Activated naive CD8-positive, alpha-beta T cell treated with anti-CD3 and anti-CD28 coated beads, Interleukin-2, amount 50 U/mL, for 16 hours (primary cell): ENCODE measurements around the gene SHOC1.
"Not testable (repeated sequence)": the region's sequence is repeated elsewhere in the genome, so short reads cannot be mapped to it uniquely, and the experiment has no call there.

Source experiments
- DNase-seq: peaks from one replicate; pipeline ENCODE4 v3.0.0-alpha.2; 2020; ENCODE audit warnings: low read depth, low spot score

The SHOC1 gene

DNA sequence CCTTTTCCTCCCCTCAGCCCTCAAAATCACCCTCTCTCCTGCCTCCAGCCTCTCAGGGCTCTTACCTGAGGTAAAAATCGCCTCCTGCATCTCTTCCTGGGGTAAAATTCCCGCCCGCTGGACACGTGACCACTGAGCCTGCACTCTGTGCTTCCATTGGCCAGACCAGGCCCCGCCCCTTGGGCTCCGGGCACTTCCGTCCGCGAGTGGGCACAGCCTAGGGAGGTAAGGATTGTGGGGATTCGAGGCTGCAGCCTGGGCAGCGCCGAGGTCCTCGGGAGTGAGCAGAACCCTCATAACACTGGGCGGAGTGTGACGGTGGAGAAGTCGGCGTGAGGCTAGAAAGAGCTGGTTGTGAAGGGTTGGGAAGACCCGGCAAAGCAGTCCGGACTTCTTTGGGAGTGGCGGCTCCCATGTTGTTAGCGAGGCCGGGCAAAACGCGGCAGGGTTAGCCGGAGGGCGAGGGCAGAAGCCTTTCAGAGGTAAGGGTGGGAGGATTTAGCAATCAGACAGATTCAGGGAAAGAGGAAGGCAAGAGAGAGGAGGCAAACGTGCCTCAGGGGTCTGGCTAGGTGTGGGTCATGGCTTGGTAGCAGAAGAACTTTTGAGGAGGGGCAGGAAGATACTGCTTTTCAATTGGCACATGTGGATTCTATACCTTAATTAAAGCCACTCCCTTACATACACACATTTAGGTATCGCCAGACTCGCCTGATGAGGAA, at the start of gene SHOC1:
Gene SHOC1, minus strand, starts transcription at position 103 of the 722 bp plus-strand sequence. CDS start 3,519 bp downstream, outside the sequence.
- no peak for DNase-seq

GRCh38 chr9:111843971-111844370, 49.2 kb upstream of the SHOC1 start:
- no peak for DNase-seq

DNA sequence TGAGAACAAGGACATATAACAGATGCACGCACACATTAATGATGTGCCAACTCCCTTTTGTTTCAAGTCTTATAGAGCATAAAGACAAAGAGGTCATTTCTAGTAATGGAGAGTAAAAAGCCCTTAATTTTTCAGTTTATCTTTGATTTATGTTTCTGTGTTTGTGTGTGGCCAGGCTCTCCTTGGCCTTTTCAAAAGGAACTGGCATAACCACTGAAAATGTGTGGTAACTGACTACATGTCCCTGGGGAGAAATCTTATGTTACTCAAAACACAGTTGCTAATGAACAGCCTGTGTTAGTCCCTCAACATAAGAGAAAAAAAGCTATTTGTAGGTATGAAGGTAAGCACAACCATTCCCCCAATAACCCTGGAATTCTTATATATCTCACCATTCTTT, 47.6 kb upstream of the SHOC1 start:
- no peak for DNase-seq

- no peak for DNase-seq
Observed at GRCh38 chr9:111840442-111840841, 45.7 kb upstream of the SHOC1 start.

DNA sequence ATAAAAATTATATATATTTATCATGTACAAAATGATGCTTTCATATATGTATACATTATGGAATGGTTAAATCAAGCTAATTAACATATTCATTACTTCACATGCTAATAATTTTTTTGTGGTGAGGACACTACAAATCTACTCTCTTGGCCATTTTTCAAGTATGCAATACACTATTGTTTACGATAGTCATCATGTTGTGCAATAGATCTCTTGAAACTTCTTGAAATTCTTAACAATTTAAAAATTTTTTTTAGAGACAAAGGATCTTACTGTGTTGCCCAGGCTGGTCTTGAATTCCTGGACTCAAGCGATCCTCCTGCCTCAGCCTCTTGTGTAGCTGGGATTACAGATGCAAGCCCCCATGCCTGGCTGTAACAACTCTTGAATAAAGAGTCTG, 45.2 kb upstream of the SHOC1 start:
- no peak for DNase-seq

GRCh38 chr9:111839387-111839786, 44.6 kb upstream of the SHOC1 start:
- no peak for DNase-seq

DNA sequence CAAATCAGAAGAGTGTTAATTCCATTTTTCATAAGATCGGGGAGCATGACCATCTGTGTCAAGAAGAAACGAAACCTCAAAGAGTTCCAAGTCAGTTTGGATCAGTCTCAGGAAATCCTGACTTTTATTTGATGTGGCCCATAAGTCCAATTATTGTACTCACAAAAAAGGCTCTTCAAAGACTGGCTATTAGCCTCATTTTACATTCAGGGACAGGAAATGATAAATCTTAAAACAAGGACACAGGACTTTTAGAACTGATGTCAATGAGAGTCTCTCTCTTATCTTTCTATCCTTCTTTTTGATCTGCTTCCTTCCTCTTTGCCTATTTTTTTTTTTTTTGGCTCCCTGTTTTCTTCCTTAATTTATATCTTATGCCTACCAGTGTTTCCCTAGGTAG, 43.7 kb upstream of the SHOC1 start:
- DNase-seq = no peak

GRCh38 chr9:111836311-111836710, 41.6 kb upstream of the SHOC1 start:
- DNase-seq = no peak

- no peak for DNase-seq
Observed at GRCh38 chr9:111833941-111834340, 39.2 kb upstream of the SHOC1 start.

DNA sequence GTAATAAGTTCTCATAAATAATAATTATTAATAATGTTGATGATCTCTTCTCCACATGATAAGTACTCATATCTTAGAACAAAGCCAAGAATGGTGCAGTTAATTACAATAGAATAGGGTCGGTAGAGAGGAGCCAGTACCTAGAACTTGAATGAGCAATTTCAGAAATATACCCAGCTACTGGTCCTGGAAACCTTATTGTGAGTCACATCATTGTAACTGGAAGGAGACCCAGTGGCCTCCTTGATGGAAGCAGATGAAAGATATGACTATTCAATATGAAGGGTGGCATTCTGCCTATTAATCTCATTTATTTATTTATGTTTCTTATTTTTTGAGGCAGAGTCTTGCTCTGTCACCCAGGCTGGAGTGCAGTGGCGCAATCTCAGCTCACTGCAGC, 37.7 kb upstream of the SHOC1 start:
- DNase-seq = no peak

DNA sequence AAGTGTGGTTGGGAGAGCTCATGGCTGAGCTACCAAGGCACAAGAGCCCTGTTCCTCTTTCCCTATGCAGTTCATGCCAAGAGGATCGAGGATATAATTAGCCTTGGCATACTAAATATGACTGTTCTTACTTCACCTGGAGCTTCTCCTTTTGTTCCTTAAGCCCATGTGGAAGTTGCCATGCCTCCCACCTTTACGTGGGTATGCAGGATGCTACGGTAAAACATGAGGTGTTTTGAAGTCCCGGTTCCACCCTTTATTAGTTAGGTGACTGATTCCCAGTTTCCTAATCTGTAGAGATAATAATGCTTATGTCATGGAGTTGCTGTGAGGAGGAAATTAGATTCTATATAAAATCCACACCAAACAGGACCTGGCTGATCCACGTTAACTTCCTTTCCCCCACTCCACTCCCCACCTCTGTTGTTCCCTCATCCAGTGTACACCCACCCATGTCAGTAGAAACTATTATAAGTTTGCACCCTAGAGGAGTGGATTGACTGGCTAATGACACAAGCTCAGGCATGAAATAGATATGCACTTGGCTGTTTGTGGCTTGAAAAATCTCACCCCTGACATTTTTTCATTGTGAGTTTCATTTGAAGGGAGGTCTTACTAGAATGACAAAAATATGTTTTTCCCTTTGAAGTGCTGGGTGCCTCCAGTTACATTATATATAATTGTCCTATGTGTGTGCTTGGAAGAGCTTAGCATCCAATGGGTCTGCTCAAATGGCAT, 36.8 kb upstream of the SHOC1 start:
- DNase-seq = no peak

DNA sequence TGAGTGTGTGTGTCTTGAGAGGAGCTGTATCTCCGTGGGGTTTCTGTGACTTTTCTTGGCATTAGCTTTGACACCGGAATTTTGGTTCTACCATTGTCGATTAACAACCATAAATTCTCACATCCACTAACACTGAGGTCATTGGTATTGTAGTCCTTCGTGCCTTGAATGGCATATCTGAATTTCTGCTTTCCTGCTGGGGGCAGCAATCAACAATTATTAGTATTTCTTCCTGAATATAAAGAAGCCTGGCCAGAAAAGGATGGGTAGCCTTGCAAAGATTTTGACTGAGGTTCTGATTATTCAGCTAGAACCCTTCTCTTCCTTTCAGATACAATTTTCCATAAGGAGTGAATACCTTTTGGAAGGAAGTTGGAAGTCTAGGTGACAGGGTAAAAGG, 33.5 kb upstream of the SHOC1 start:
- DNase-seq = no peak

- no peak for DNase-seq
Observed at GRCh38 chr9:111825468-111826145, 30.9 kb upstream of the SHOC1 start.

DNA sequence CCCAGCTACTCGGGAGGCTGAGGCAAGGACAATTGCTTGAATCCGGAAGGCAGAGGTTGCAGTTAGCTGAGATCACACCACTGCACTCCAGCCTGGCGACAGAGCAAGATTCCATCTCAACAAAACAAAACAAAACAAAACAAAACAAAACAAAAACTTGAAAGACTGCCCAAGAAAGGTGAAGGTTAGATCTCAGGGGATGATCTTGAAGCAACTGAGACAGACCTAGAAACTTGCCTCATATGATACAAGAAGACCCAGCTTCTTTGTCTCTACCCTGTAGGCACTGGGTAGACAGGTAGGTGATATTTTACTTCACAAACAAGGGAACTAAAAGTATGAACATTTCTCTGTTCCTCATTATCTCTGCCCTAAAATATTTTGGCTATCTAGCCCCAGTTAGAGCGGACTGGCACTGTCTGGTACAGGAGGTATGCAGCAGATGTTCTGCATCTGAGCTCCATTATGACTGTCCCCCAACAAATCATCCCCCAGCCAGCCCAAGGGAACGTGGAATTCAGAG, 26.3 kb upstream of the SHOC1 start:
- DNase-seq = no peak

GRCh38 chr9:111819360-111819759, 24.6 kb upstream of the SHOC1 start:
- no peak for DNase-seq

DNA sequence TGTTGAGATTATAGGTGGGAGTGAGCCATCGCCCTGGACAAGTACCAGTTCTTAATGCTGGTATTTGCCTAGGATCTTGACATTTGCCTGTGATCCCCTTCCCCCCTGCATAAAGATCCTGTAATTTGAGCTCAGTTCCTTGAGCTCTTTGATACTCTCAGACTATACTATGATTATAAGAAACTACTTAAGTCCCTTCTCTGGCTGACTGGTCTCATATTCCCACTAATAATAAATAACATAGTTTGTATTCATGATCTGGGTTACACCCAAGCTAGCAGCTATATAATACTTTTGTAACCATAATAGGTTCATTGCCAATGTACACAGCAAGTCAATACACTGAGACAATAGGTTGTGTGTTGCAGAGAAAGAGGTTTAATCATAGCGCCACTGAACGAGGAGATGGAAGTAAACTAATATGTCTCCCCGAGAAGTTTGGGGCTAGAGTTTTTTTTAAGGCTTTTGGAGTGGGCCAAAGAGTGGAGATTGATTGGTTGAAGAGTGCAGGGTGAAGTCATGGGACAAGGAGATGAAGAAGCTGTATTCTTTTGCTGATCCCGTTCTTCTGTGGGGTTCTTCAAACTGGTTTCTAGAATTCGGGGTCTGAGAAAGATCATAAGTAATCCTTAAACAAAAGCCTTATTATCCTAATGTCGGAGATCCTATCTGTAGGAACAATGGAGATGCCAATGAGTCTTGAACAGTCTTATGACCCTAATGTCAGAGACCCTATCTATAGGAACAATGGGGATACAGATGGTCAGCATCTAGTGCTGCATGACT, 20.7 kb upstream of the SHOC1 start:
- DNase-seq = no peak

DNA sequence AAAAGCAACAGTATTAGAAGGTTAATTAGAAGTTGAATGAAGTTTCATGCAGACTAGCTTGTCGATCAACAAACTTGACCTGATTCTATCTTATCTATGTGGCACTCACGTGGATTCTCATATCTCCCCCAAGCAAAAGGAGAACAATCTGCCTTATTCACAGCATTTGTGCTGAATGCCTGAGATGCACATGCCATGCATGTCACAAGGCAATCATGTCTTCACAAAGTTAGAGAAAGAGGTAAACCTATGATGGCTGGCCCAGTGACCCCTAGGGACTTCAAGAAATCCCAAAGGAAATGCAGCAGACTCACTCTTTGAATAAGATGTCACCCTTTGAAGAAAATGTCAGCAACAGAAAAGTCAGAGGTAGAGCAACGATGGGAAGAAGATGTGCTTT, 17.6 kb upstream of the SHOC1 start:
- DNase-seq = no peak

- no peak for DNase-seq
Observed at GRCh38 chr9:111810908-111811307, 16.2 kb upstream of the SHOC1 start.

DNA sequence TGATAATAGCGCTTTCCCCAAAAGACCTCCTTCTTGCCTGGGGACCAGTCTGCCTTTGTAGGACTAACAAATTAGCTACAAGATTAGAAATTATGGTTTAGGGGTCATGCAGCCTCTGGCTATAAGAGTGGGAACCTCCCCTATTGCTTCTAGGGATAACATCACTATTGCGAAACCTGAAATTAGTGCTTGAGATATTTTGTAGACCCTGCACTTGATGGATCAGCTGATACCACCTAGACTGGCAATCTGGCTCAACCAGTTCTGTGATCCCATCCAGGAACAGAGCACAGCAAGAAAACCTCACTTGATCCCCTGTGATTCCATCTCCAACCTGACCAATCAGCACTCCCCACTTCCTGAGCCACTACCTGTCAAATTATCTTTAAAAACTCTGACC, 15.7 kb upstream of the SHOC1 start:
- not testable (repeated sequence) for DNase-seq

- DNase-seq = no peak
Observed at GRCh38 chr9:111807197-111807596, 12.5 kb upstream of the SHOC1 start.

DNA sequence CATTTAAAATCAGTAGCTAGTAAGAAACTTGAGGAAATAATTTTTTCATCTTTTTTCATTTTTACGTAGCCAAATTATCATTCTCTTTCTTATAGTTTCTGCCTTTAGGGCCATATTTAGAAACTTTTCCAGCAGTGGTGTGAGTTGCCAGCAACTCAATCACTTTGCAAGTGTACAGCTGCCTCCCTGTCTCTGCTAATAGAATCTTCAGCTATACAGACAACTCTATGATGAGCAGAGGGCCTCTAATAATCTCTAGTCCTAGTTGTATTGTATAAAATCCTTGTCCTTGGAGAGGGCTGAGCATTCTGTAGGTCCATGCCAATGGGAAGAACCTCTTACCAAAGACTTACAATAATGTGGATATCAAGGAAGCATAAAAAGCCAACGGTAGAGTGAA, 11.5 kb upstream of the SHOC1 start:
- no peak for DNase-seq

DNA sequence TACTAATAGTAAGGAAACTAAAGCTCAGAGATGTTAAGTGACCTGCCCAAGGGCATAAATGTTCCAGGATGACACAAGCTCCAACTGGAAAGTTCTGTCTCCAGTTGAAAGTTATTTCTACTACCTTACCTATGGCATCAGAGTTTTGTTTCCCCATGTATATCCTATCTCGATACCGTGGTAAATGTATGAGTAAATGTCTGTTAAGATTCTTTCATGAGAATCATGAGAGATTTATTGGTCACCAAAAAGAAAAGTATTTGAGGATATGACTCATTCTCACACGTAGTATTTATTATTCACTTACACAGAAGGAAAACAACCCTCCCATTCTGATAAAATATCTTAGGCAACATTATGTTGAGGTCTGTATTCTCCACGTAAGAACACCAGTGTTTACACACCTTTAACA, 11.1 kb upstream of the SHOC1 start:
- no peak for DNase-seq
